CD14-positive monocyte (primary cell): ENCODE results near the gene HID1. TPM values are rescaled to one million over a fixed set of nuclear protein-coding genes. Genes with fewer than 3 reads are reported as not detected.
A peak's percentile ranks its signal among the peaks of the same experiment; 100 is the strongest.

Experiments
- DNase-seq, 3 donors: peaks; one replicate each; pipeline ENCODE4 v3.0.0-alpha.2; 2011 to 2022
- H2AFZ ChIP-seq: 2 replicates; pipeline ENCODE4 v1.6.0; 2012; ENCODE audit warnings: mild to moderate bottlenecking, low read depth, low read length, inconsistent platforms; ENCODE audit not compliant: insufficient read depth, poor library complexity, severe bottlenecking
- H3K27ac ChIP-seq, 2 donors: 1 replicate in 1 of 2; 2 replicates in 1 of 2; pipeline ENCODE4 v1.5.1; 2012 to 2013; ENCODE audit warnings: low read length in 2 of 2, control low read depth in 1 of 2, inconsistent platforms in 1 of 2, low read depth in 1 of 2, mild to moderate bottlenecking in 1 of 2
- H3K27me3 ChIP-seq, 2 donors: one replicate each; pipeline versions ENCODE4 v1.6.0 to v1.6.1; 2011 to 2013; ENCODE audit warnings: low read length in 2 of 2; ENCODE audit not compliant: control insufficient read depth in 2 of 2, insufficient read depth in 2 of 2
- H3K36me3 ChIP-seq, 2 donors: replicated peaks in 1 of 2; 1 replicate in 1 of 2; 2 replicates in 1 of 2; pipeline versions ENCODE4 v1.5.1 to v1.6.1; 2012 to 2013; ENCODE audit warnings: low read length in 2 of 2, control low read depth in 1 of 2, inconsistent platforms in 1 of 2, mild to moderate bottlenecking in 1 of 2; ENCODE audit not compliant: insufficient read depth in 2 of 2, control insufficient read depth in 1 of 2
- H3K4me1 ChIP-seq, 2 donors: 1 replicate in 1 of 2; 2 replicates in 1 of 2; pipeline versions ENCODE4 v1.5.1 to v1.6.1; 2012 to 2013; ENCODE audit warnings: low read length in 2 of 2, control low read depth in 1 of 2, inconsistent platforms in 1 of 2, mild to moderate bottlenecking in 1 of 2, moderate library complexity in 1 of 2; ENCODE audit not compliant: insufficient read depth in 2 of 2, control insufficient read depth in 1 of 2
- H3K4me2 ChIP-seq: replicated peaks from 2 replicates; pipeline ENCODE3; 2012; ENCODE audit warnings: low read length, moderate library complexity, mild to moderate bottlenecking; ENCODE audit not compliant: poor library complexity, severe bottlenecking; ENCODE audit errors: extremely low read depth
- H3K4me3 ChIP-seq, 3 experiments: fragments of 200-600 bp in 1 of 3; sonication (generic) in 1 of 3; replicated peaks in 1 of 3; 1 replicate in 2 of 3; 2 replicates in 1 of 3; pipeline ENCODE4 v1.5.1; 2011 to 2013; ENCODE audit warnings: low read length in 3 of 3, mild to moderate bottlenecking in 3 of 3, control low read depth in 2 of 3, low read depth in 2 of 3, inconsistent platforms in 1 of 3, moderate library complexity in 1 of 3
- H3K79me2 ChIP-seq: 2 replicates; pipeline ENCODE4 v1.6.0; 2012; ENCODE audit warnings: mild to moderate bottlenecking, control low read depth, inconsistent platforms, low read length, moderate library complexity; ENCODE audit not compliant: insufficient read depth
- H3K9ac ChIP-seq: 2 replicates; pipeline ENCODE4 v1.6.0; 2017; ENCODE audit warnings: low read length, mild to moderate bottlenecking; ENCODE audit not compliant: insufficient read depth, poor library complexity, severe bottlenecking
- H3K9me3 ChIP-seq, 2 donors: replicated peaks in 1 of 2; 1 replicate in 1 of 2; 2 replicates in 1 of 2; pipeline versions ENCODE4 v1.5.1 to v1.6.1; 2012 to 2013; ENCODE audit warnings: low read length in 2 of 2, control low read depth in 1 of 2; ENCODE audit not compliant: control insufficient read depth in 1 of 2, insufficient read depth in 1 of 2
- H4K20me1 ChIP-seq: 2 replicates; pipeline ENCODE4 v1.6.0; 2012; ENCODE audit warnings: mild to moderate bottlenecking, low read length, control low read depth, moderate library complexity; ENCODE audit not compliant: insufficient read depth
- H3K27ac Mint-ChIP-seq, 7 donors: one replicate each; pipeline ENCODE4 v1.8.0; 2020; ENCODE audit warnings: mild to moderate bottlenecking in 7 of 7, mixed read lengths in 7 of 7, moderate library complexity in 6 of 7, inconsistent platforms in 2 of 7
- H3K27me3 Mint-ChIP-seq, 3 donors: one replicate each; pipeline ENCODE4 v1.8.0; 2021 to 2022; ENCODE audit warnings: low read depth in 3 of 3, mild to moderate bottlenecking in 3 of 3, mixed read lengths in 3 of 3, moderate library complexity in 3 of 3, inconsistent platforms in 1 of 3
- H3K36me3 Mint-ChIP-seq, 2 donors: one replicate each; pipeline ENCODE4 v1.8.0; 2020; ENCODE audit warnings: mixed read lengths in 2 of 2, inconsistent platforms in 1 of 2, mild to moderate bottlenecking in 1 of 2
- H3K4me1 Mint-ChIP-seq: one replicate; pipeline ENCODE4 v1.8.0; 2020; ENCODE audit warnings: mild to moderate bottlenecking, mixed read lengths
- H3K4me3 Mint-ChIP-seq, 2 donors: one replicate each; pipeline ENCODE4 v1.8.0; 2020; ENCODE audit warnings: mild to moderate bottlenecking in 2 of 2, mixed read lengths in 2 of 2, moderate library complexity in 1 of 2
- H3K9me3 Mint-ChIP-seq, 7 donors: one replicate each; pipeline ENCODE4 v1.8.0; 2020 to 2022; ENCODE audit warnings: mixed read lengths in 7 of 7, mild to moderate bottlenecking in 6 of 7, moderate library complexity in 6 of 7, inconsistent platforms in 2 of 7
- CTCF ChIP-seq: fragments of 200-600 bp; IDR thresholded peaks from one replicate; pipeline ENCODE4 v1.8.0; 2022; ENCODE audit warnings: antibody characterized with exemption, mild to moderate bottlenecking
- WGBS: methylation state at CpG from one replicate; pipeline ENCODE4 v1.1.5; 2013; ENCODE audit warnings: missing lambda C conversion rate; ENCODE audit not compliant: insufficient coverage; 5-methylcytosine and 5-hydroxymethylcytosine counted together
- intact Hi-C, 2 donors: fragments of 100-400 bp; cut with micrococcal nuclease; formaldehyde crosslinking; loops; one replicate each; pipeline versions ENCODE4 v1.15.0 to v1.15.1; 2023
- polyA plus RNA-seq, 3 donors: library from polyadenylated mRNA; depleted of rRNA in 1 of 3; unstranded in 2 of 3; stranded (reverse) in 1 of 3; fragments of 300-500 nt in 2 of 3; fragments of >200 nt in 1 of 3; fragmentation: Illumina TruSeq in 2 of 3; gene quantifications; 1 replicate in 2 of 3; 2 replicates in 1 of 3; pipeline ENCODE4 v1.2.3, GENCODE V29; 2012 to 2021

HID1 gene
- polyA plus RNA-seq, 3 donors: not detected

- TF ChIP-seq CTCF: no peak
- H3K9me3 Mint-ChIP-seq: peaks cover 0 to 12% (median 3%) of the 10 kb centered on the region in 7 donors
- Histone ChIP-seq H3K4me2 (peak overlapping the region; percentile 77), H3K4me3 (peak overlapping the region; percentile 24 to 76 (median 27)), H3K9ac (peak overlapping the region; percentile 34), H3K79me2 (no peaks in the 10 kb centered on the region), H3K27ac (no peak overlapping the region), H3K9me3 (no peaks in the 10 kb centered on the region), H4K20me1 (no peaks in the 10 kb centered on the region), H3K36me3 (no peaks in the 10 kb centered on the region), H3K27me3 (peaks cover 21 to 55% of the 10 kb centered on the region in 2 donors), H2AFZ (peak overlapping the region; percentile 85), H3K4me1 (peaks cover 29 to 34% of the 10 kb centered on the region in 2 donors)
- H3K36me3 Mint-ChIP-seq: peaks cover 0 to 2% of the 10 kb centered on the region in 2 donors
- DNase-seq: peak; percentile 44 to 62 (median 52)
- H3K27me3 Mint-ChIP-seq: peaks cover 55 to 74% (median 73%) of the 10 kb centered on the region in 3 donors
- 0% methylated on average over 54 of the region's 61 CpGs for WGBS
- H3K4me1 Mint-ChIP-seq: peaks cover 31% of the 10 kb centered on the region
- H3K4me3 Mint-ChIP-seq: peak overlapping the region; percentile 79 to 92
- peak overlapping the region in 5 of 7 donors; percentile 21 to 81 (median 37) for H3K27ac Mint-ChIP-seq
- intact Hi-C loops: loop anchor here in 1 of 2 donors (10.0 kb wide), 1 partner anchor 53 kb away; no protein-coding TSS in a partner anchor
Measured at GRCh38 chr17:74981979-74982662, 9.6 kb upstream of the HID1 start.

DNA sequence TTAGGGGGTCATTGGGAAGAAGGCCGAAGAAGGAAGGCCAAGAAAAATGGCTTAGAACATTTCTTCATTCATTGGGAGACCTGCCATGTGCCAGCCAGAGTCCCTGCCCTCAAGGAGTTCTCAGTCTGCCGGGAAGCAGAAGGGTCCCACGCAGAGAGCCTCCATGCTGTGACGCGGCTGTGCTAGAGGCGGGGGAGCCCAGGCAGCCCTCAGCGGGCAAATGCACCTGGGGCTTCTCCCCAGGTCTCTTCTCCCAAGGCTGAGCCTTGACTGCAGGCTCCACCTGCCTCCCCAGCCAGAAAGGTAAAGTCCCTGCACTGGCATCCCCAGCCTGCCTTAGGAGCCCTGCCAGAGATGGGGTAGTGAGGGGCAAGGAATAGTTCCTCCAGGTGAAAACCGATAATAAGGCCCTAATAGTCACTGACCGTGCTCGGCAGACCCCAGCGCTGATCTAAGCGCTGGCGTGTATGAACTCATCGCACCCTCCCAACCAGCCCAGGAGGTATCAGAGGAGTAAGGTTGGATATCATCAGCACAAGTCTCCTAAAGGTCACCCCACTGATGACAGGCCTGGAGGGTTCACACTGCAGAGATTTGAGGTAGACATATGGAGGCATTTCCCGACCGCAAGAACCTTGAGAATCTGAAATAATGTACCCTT lies 8.9 kb upstream of the HID1 start:
- H3K27ac Mint-ChIP-seq: peak overlapping the region in 4 of 7 donors; percentile 21 to 81 (median 30)
- TF ChIP-seq CTCF: no peak
- peak overlapping the region; percentile 85 for H2AFZ ChIP-seq
- H3K4me1 ChIP-seq: peaks cover 23 to 27% of the 10 kb centered on the region in 2 donors
- peaks cover 21 to 55% of the 10 kb centered on the region in 2 donors for H3K27me3 ChIP-seq
- peaks cover 25% of the 10 kb centered on the region for H3K4me1 Mint-ChIP-seq
- H3K9me3 ChIP-seq: no peaks in the 10 kb centered on the region
- no peaks in the 10 kb centered on the region for H4K20me1 ChIP-seq
- H3K36me3 ChIP-seq: no peaks in the 10 kb centered on the region
- H3K9me3 Mint-ChIP-seq: peaks cover 0 to 12% (median 3%) of the 10 kb centered on the region in 7 donors
- H3K79me2 ChIP-seq: no peaks in the 10 kb centered on the region
- no peak overlapping the region for H3K27ac ChIP-seq
- intact Hi-C loops: loop anchor here in 1 of 2 donors (10.0 kb wide), 1 partner anchor 53 kb away; no protein-coding TSS in a partner anchor
- H3K4me3 Mint-ChIP-seq: peak overlapping the region; percentile 79 to 92
- peaks cover 0 to 2% of the 10 kb centered on the region in 2 donors for H3K36me3 Mint-ChIP-seq
- 66% methylated on average over 5 of the region's 16 CpGs for WGBS
- no peak for DNase-seq
- H3K4me2 ChIP-seq: peak overlapping the region; percentile 77
- peak overlapping the region; percentile 24 to 76 (median 27) for H3K4me3 ChIP-seq
- peaks cover 59 to 73% (median 72%) of the 10 kb centered on the region in 3 donors for H3K27me3 Mint-ChIP-seq
- H3K9ac ChIP-seq: peak overlapping the region; percentile 34
